ENCODE results near the gene DISC1.

DNA sequence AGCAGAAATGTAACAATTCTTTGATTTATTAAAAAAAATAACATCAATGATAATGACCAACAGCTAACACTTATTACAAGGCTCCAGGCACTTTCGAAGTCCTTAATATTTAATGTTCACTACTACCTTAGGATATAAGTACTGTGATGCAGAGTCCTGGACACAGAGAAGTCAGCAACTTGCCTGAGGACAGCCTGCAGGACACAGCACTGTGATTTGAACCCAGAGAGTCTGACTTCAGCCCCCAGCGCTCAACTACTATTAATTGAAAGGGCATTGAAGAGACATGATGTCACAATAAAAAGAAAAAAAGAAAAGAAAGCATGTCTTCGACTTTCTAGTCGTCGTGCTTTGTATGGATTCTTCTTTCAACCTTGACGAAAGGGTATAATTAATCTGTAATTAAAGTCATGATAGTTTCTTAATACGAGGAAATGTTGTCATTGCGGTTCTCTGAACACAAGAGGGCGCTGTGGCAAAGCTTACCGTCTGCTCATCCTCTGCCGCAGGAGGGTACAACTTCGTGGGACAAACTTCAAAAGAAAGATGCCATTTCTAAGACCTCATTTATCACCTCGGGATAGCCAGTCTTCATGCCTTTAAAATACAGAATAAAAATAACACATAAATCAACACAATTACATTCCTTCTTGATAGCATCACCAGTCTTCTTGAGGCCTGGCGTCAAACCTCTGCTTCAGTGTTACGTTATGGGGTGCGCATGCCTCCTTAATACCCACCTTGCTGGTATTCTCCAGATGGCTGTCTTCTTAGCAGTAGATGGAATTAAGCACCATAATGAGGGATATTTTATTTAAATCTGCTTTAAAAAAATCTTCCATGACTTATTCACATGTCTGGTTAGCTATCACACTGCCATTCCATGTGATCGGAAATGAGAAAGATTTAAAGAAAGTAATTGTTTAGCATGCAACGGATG lies 240.1 kb downstream of the DISC1 start:
- TF ChIP-seq, protein P1, sequence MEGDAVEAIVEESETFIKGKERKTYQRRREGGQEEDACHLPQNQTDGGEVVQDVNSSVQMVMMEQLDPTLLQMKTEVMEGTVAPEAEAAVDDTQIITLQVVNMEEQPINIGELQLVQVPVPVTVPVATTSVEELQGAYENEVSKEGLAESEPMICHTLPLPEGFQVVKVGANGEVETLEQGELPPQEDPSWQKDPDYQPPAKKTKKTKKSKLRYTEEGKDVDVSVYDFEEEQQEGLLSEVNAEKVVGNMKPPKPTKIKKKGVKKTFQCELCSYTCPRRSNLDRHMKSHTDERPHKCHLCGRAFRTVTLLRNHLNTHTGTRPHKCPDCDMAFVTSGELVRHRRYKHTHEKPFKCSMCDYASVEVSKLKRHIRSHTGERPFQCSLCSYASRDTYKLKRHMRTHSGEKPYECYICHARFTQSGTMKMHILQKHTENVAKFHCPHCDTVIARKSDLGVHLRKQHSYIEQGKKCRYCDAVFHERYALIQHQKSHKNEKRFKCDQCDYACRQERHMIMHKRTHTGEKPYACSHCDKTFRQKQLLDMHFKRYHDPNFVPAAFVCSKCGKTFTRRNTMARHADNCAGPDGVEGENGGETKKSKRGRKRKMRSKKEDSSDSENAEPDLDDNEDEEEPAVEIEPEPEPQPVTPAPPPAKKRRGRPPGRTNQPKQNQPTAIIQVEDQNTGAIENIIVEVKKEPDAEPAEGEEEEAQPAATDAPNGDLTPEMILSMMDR (IDR thresholded peaks at IDR 0.05): peak; percentile 35 to 70 (median 56)
- no peak for TF ChIP-seq POLR2A (IDR thresholded peaks at IDR 0.05)

All from uterus (tissue), 2 donors.